ENCODE measurements around the gene PITX1.

DNA sequence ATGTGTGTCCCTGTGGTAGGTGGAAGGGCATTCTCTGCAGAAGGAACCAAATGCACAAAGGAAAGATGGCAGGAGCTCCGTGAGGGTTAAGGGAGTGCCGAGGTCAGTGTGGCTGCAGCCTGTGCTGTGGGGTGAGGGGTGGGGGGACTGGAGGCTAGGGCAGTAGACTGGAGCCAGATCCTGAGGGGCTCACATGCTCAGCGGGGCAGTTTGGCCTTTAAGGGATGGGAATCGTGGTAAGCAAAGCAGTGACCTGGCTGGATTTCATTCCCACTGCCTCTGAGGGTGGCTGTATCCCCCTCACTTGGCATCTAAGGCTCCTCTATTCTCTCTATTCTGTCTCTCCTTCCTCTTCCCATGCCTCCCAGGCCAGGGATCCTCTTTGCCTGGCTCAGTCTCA is 15.6 kb downstream of the PITX1 start:
- TF ChIP-seq POLR2A (IDR thresholded peaks at IDR 0.05) (no peak), POLR2AphosphoS5 (IDR thresholded peaks at IDR 0.05) (no peak)
- TF ChIP-seq, protein P1, sequence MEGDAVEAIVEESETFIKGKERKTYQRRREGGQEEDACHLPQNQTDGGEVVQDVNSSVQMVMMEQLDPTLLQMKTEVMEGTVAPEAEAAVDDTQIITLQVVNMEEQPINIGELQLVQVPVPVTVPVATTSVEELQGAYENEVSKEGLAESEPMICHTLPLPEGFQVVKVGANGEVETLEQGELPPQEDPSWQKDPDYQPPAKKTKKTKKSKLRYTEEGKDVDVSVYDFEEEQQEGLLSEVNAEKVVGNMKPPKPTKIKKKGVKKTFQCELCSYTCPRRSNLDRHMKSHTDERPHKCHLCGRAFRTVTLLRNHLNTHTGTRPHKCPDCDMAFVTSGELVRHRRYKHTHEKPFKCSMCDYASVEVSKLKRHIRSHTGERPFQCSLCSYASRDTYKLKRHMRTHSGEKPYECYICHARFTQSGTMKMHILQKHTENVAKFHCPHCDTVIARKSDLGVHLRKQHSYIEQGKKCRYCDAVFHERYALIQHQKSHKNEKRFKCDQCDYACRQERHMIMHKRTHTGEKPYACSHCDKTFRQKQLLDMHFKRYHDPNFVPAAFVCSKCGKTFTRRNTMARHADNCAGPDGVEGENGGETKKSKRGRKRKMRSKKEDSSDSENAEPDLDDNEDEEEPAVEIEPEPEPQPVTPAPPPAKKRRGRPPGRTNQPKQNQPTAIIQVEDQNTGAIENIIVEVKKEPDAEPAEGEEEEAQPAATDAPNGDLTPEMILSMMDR (IDR thresholded peaks at IDR 0.05), result no peak
